GM18520 (cell line): ENCODE data around the gene FAS.

Experiments
- ATAC-seq: cut with Tn5 transposase; IDR thresholded peaks from one replicate; pipeline ENCODE4 v1.9.1; 2021; ENCODE audit not compliant: unreplicated experiment

The FAS gene

DNA sequence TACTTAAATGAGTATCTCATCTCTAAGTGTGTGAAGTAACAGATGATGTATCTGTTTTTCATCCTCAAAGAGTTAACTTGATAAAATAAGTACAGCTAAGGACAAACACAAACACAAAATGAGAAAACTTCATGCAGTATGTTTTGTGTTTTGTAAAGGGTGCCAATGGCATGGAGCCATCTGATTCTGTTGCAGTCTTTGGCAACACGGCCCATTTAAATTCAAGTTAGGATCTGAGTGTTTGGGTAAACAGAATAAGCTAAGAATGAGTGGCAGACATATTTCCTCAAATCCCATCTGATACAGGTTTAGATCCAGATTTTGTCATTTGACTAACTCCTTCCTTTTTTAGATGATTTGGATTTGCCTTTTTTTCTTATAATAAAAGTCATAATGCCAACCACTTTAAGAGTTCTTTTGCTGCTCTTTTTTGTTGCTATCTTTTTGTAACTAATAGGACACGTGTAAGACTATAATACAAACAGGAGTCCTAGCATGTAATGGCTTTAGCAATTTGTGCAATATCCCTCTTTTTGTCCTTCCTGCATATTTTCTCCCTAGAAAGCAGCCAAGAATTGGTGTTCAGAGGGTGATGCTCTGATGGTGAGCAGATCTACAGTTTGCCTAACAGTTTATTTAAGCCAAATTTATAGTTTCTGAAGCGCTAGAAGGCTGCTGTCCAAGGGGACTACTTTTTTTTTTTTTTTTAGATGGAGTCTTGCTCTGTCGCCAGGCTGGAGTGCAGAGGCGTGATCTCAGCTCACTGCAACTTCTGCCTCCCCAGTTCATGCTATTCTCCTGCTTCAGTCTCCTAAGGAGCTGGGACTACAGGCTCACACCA, 19.2 kb upstream of the FAS start:
- no peak for ATAC-seq

- ATAC-seq = no peak
Observed at GRCh38 chr10:88974012-88974411, 16.6 kb upstream of the FAS start.

DNA sequence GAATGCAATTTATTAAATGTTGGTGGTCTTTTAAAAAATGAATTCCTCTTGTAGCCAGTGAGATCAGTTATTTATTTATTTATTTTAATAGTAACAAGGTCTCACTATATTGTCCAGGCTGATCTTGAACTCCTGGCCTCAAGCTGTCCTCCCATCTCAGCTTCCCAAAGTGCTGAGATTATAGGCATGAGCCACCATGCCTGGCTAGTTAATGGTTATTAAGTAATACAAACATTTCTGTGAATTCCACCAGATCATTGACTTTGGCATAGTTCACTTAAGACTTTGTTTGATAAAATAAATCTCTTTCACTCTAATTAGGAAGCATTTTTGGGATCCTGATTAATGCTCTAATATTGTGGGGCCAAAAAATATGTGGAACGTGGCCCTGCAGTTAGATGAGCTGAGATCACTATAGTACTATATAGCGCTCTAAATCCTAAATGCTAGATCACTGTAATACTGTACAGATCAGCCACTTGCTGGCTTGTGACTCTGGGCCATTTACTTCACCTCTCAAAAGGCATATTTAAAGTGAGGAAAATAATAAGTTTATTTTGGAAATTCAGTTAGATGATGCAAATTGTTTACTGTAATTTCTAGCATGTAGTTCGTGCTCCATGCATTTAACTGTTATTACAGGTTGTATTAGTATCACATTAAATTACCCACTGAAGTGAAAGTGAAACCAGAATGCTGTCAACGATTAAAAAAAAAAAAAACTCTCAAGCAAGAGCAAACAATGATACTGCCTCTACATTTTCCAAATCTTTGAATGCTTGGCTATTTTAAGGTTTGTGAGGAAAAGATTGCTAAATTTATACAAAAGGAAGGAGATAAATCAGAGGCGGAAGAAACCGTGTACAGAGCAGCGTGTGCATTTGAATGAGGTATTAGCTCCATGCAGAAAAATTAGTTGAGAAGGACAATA, 15.9 kb upstream of the FAS start:
- no peak for ATAC-seq

DNA sequence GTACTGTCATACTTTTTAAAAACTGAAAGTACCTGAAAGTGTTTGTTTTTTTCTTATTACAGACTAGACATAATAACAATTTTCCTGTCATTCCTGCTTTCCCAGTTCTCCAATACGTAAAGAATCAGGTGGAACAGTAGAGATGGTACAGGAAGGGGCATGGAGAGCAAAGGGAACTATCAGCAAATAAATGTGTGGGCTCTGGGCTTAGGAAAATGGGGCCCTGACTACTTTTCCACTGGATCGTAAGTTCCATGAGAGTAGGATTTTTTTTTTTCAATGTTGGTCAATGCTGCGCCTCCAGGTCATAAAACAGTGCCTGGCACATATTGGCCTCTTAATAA, 15.2 kb upstream of the FAS start:
- ATAC-seq = no peak

DNA sequence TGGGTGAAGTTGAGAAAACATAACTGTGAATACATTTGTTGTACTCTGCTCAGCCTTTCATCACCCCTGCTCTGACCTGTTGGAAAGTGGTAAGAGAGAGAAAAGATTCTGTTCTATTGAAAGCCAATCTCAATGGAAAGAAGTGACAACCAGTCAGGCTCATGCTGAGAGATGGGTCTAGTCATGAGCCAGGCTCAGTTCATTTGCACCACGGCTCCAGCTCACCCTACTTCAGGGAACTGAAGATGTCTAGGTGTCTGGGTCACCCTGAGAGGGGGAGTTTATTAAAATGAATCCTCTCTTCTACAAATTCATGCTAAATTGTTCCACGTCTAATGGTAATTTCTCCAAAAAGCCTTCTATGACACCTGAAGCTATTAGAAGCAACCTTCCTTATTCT, 12.1 kb upstream of the FAS start:
- ATAC-seq = no peak

GRCh38 chr10:88979153-88979562, 11.4 kb upstream of the FAS start:
- ATAC-seq = no peak

- no peak for ATAC-seq
Observed at GRCh38 chr10:88979603-88980002, 11.0 kb upstream of the FAS start.

- no peak for ATAC-seq
Observed at GRCh38 chr10:88980247-88980646, 10.4 kb upstream of the FAS start.

DNA sequence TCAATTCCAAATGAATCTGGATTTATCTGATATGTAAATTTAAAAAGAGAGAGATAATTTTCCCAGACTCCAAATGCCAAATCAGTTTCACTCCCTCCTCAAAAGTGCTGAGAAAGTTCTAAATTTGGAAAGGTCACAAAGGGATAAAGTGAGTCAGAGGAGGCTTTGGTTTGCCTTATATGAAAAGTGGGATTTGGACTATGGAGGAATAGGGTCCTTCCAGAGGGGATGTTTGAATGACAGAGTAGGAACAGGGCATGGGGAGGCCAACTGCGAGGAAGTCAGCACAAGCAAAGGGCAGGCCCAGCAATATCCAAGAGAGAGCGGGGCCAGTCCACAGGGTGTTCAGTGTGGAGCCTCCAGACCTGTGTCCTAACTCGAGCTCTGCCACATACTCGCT, 9.8 kb upstream of the FAS start:
- ATAC-seq = no peak

- no peak for ATAC-seq
Observed at GRCh38 chr10:88981435-88981834, 9.2 kb upstream of the FAS start.

- no peak for ATAC-seq
Observed at GRCh38 chr10:88982366-88982765, 8.2 kb upstream of the FAS start.

DNA sequence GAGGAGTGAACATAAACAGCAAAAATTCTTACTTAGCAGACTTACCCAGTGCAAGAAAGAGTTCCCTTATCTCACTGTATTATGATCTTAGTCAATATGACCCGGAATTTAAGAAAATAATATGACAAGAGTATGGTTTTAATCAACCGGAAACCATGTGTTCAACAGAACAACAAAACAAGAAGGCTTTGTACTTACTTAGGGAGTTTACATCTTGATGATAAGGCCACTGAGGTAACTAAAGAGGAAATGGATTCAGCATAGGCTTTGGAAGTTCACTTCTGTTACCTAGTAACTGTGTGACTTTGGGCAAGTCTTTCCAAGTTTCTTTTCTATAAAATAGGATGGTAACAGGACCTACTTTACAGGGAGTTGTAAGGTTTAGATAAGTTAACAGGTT, 7.4 kb upstream of the FAS start:
- no peak for ATAC-seq

DNA sequence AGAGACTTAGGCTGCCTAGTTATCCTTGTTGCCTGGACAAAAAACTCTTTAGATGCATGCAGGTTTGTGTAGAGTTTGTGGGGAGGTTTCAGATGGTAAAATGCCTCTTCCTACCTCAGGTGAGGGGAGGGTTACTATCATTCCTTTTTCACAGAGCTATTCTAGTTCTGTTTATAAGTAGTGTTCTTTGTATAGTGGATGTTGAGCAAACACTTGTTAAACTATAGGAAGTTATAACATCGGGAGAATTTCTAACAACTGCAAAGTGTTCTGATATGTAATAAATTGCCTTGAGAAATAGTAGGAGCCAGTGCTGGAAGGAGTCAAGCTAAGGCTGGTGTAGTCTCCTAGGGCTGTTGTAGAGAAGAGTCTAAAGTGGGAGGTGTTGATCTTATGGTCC, 6.7 kb upstream of the FAS start:
- ATAC-seq = no peak

DNA sequence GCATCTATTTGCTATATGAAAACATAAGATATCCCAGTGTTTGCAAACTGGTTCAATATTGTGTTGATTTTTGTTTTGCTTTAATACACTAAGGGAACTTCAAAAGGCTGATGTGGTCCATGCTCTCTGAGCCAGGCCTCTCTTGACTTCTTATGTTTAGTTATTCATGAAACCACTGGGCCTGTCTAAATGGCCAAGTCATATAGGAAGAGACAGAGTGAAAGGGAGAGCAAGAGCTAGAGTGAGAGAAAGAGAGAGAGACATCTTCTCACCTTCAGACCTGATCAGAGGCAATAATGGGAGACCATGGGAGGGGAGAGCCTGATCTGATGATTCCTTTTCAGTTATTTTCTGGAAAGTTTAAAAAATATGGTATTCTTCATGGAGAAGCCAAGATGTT, 6.1 kb upstream of the FAS start:
- no peak for ATAC-seq

GRCh38 chr10:88986549-88987242, 3.9 kb upstream of the FAS start:
- no peak for ATAC-seq

- ATAC-seq = no peak
Observed at GRCh38 chr10:88987243-88987725, 3.3 kb upstream of the FAS start.

DNA sequence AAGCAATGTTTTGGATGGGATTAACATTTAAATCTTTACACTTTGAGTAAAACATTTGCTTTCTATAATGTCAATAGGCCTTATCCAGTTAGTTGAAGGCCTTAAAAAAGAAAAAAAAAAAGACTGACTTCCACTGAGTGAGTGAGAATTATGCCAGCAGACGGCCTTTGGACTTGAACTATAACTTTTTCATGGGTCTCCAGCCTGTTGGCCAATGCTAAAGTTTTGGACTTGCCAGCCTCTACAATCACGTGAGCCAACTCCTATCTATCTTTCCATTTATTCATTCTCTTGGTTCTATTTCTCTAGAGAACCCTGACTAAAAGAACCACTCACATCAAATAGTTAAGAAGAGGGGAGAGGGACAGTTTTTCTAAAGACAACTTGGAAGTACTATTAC, 2.8 kb upstream of the FAS start:
- ATAC-seq = no peak

- no peak for ATAC-seq
Observed at GRCh38 chr10:88989423-88989822, 1.2 kb upstream of the FAS start.

- no peak for ATAC-seq
Observed at GRCh38 chr10:88989824-88990383, 694 bp upstream of the FAS start.

DNA sequence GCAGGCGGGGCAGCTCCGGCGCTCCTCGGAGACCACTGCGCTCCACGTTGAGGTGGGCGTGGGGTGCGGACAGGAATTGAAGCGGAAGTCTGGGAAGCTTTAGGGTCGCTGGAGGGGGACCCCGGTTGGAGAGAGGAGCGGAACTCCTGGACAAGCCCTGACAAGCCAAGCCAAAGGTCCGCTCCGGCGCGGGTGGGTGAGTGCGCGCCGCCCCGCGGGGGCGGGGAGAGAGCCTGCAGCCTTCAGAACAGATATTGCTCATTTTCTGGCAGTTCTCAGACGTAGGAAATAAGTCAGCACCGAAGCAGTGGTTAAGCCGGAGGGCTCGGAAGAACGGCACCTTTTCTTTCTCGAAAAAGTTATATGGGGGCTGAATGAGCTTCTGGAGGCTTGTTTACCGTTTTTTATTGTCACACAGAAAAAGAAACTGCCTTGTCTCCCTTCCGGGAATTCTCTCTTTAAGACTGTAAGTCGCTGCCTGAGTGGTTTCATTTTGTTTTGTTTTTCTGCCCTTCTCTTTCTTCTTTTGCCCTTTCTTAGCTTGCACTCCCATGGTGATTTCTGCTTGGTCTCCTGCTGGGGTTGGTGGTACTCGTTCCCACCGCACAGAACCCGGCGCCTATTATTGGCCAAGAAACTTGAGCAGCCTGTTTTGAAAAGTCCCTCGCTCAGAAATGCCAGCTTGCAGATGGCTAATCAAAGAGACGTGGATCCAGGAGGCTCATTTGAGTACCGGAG, 732 bp downstream of the FAS start:
- ATAC-seq = no peak
